ENCODE results near the gene METTL13.

- TF ChIP-seq CTCF (IDR thresholded peaks at IDR 0.05), result no peak
- no peak for TF ChIP-seq SIN3A (IDR thresholded peaks at IDR 0.05; ENCODE audit: borderline replicate concordance, insufficient read depth, low read depth, low read length)
- TF ChIP-seq REST (IDR thresholded peaks at IDR 0.05; ENCODE audit: insufficient read depth in 1 of 2, low read depth in 2 of 2, low read length in 1 of 2), result no peak
- TF ChIP-seq POLR2AphosphoS5 (IDR thresholded peaks at IDR 0.05; ENCODE audit: low read depth, low read length), result no peak
- TF ChIP-seq TCF7L2 (IDR thresholded peaks at IDR 0.05; ENCODE audit: low read depth, low read length), result no peak
Measured at GRCh38 chr1:171743081-171743870, 38.2 kb upstream of the METTL13 start.

Measured in Panc1 (cell line).